G401.6 (cell line): ENCODE measurements around the gene KCNJ15.

Source experiments
- FAIRE-seq: peaks from 2 replicates; lab custom pipeline; 2012; peaks lifted over from hg19 to GRCh38; lab: Jason Lieb, UNC

Gene KCNJ15

DNA sequence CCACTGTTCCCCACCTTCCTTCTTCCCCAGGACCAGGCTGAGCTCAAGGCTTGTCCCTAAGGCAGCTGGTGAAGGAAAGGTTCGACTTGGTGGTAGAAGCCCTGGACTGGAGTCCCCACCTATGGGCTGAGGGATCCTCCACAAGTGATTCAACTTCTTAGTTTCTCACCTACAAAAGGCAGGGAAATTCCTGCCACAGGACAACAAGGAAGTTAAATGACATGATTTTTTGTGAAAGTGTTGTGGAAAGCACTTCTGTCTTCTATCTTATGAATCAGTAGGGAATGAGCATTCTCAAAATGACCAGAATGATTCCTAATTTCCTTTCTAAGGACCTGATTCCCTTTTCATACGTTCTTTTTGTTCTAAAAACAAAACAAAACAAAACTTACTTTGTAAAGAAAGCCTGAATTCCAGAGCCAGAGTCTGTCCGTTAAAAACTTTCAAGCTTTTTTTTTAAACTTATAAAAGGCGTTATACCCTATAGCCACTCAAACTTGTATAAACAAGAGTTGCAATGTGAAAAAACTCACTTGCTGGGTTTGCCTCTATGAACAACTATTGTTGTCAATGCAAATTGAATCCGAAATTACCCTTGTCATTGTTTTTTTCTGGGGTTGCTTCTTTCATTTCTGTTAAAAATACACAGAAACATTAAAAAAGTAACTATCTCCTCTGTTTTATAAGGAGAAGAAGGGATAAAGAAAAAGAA, 12.2 kb downstream of the KCNJ15 start:
- FAIRE-seq: no peak

DNA sequence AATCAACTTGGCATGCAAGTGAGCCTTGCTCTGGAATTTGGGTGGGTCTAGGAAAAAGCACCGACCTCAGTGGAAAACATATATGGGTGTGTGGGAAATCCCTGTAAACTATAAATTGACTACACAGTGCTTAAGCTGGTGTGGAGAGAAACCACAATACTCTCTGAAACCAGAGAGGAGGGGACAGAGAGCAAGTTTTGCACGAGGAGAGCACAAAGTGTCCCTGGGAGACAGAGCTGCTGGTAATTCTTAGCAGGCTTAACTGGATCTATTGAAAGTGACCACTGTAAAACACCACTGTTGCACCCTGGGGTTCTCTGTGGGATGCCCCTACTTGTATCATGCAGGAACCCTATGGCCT, 12.8 kb downstream of the KCNJ15 start:
- FAIRE-seq: no peak

DNA sequence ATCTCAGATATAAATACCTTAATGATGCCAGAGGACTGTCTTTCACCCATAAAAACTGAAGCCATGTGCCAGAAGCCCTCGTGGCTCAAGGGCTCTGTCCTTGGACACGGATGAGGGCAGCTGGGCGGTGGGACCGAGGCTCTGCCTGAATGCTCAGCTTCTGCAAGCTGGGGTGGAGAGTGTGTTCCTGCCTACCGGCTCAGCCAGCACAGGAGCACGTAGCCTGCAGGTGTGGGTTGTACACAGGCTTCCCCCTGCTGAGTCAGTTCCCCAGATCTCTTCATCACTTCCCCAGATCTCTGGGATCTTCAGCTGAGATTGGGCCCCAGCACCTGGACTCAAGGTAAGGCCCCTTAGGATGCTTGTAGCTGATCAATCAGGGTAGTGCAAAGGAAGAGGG, 15.4 kb downstream of the KCNJ15 start:
- FAIRE-seq: no peak

DNA sequence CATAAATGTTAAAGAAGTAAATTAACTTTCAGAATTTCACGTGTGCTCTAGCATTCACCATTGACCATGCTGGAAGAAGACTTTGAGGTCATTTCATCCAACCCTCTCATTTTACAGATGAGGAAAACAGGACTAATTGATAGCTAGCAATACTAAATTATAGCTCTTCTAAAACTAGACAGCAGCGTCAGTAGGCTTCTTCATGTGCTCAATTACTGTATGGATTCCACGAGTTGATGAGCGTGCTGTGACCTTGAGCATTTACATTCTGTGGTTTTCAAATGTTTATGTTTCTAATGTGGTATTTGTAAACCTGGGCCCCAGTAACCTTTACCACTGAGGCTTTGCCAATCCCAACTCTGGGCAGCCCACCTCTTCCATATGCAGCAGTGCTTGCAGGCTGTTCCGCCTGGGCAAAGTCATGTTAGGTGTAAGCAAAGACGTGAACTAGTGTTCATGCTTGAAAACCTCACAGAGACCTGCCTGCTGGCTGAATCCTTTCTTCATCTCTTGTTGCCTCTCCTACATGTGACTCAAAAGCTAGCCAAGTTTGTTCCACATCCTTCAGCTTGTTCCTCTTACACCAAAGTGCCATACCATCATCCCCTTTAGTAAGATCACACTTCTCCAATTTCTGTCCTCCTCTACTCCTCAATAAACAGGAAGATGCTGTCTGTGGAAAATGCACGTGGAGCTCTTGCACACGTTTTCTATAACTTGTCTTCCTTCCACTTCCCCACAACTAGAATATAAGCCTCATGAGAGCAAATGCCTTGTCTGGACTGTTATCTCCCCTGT, 17.2 kb downstream of the KCNJ15 start:
- FAIRE-seq: no peak

DNA sequence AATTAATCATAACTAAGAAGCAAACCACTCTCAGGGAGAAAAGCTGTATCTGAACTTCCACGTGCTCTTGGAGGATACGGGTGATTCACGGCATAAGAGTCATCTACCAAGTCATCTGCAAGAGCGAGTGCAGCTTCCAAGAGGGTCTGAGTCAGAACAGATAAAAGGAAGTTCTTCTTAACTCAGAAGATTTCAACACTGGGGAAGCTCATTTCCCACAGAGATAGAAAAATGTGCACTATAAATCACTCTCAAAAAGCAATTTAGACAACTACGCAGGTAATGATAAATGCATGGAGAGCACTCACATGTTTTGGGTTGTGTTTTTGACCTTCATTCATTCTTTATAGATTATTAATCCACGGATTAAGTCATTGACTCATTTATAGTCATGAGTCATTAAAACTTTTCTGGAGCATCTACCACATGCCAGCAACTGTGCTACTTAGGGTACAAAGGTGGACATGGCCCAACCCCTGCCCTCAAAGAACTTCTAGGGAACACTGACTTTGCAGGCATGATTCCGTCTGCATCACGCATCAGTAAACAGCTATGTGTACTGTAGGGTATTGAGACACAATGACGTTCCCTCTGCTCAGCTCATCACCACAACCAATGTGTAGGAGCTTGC, 20.8 kb downstream of the KCNJ15 start:
- FAIRE-seq: no peak

DNA sequence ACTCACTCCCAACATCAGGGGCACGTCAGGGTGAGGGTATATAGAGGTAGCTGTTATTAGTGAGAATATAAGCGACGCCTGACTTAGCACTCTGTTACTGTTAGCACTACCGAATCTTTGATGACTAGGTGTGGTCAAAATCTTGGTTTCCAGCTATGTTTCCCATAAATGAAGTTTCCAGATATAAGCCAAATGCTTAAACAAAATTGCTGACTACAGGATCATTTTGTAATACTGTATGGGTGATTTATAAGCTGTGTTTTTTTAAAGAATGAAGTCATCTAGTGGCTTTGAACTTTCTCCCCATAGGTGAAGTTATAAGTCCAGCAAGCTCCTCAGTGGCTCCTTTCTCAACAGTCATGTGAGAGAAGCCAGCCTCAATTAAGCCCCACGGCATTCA, 23.7 kb downstream of the KCNJ15 start:
- FAIRE-seq: no peak

DNA sequence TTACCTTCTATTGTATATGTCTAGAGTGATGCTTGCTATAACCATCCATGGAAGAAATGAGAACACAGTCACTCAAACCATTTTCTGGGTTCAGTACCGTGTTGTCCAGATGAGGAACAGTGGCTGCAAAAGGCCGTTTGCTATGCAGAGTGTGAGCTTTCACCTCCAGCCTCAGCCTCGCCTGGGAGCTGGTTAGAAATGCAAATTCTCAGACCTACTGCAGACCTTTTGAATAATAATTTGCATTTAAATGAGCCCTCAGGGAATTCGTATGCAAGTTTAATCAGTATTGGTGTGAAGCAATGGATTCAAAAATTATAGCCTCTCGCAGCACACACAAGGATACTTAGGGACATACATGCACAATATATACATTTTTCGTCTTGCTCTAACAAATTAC, 24.1 kb downstream of the KCNJ15 start:
- no peak for FAIRE-seq

DNA sequence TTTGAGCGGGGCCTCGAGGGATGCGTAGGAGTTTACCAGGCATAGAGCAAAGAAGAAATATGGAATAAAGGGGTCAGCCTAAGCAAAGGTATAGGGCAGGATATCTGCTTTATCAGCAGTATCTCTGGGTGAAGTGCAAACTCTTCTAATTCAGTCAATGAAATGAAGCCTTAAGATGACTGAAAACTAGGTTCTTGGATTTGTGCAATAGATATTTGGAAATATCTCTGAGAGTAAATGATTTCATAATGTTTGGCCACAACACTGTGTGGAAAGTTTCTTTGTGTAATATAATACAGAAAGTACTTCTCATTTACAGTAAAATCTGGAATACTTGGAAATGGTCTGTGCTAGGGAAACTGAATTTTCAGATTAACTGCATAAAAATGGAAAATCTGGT, 26.1 kb downstream of the KCNJ15 start:
- no peak for FAIRE-seq

DNA sequence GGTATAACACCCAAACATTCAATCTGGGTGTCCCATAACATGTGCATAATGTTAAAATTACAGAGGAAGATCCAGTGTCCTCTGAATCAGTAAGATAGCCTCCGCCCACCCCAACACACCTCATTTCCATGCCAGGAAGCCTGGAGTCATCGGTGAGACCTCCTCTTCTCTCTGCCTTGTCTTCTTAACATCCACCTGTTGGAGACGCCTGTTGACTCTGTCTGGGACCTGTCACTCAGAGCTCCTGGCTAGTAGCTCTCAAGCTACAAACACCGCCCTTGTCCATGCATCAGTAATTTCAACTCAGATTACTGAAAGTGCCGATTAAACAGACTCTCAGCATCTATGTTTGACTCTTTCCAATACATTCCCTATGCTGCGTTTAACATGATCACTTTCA, 27.4 kb downstream of the KCNJ15 start:
- FAIRE-seq: no peak

DNA sequence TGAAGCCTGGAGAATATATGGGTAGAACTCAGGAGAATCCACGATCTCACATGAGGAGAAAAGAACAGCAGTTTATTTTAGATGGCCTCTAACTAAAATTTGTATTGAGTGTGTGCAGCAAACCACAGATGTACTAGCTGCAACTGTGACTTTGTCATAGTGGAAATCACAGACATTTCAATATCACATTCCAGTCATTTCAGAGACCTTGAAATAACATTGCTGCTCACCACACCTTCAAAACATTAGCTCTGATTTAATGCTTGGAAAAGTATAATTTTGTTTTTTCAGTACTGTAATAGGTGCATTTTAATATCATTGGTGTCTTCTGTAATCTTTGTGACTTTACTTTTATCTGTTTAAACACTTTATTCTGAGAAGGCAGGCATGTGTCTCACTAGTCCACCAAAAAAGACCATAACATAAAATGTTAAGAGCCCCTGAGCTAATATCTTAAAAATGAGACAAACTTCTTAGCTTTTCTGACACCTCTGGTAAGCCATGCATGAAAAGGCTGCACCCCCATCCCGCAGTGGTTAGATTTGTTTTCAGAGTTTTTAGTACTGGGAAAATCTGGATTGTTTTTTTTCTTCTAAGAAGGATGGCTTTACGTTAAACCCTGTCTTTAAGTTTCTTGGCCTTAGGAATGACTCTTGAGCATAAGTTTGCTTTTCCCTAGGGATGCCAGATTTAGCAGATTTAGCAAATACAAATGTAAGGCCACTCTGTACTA, 30.1 kb downstream of the KCNJ15 start:
- no peak for FAIRE-seq

DNA sequence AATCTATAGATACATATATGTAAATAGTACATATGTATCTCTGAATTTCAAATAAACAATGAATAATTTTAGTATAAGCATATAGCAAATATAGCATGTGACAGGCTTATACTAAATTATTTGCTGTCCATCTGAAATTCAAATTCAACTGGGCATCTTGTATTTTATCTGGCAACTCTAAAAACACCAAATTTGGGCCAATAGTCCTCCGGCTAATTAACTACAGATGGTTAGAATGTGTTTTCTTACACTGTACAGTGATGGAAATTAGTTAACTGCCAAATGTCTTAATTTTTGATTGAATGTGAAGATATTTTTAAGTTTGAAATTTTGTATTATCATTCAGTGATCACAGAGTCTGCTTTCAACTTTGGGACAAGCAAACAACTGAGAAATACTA, 30.7 kb downstream of the KCNJ15 start:
- FAIRE-seq: no peak

DNA sequence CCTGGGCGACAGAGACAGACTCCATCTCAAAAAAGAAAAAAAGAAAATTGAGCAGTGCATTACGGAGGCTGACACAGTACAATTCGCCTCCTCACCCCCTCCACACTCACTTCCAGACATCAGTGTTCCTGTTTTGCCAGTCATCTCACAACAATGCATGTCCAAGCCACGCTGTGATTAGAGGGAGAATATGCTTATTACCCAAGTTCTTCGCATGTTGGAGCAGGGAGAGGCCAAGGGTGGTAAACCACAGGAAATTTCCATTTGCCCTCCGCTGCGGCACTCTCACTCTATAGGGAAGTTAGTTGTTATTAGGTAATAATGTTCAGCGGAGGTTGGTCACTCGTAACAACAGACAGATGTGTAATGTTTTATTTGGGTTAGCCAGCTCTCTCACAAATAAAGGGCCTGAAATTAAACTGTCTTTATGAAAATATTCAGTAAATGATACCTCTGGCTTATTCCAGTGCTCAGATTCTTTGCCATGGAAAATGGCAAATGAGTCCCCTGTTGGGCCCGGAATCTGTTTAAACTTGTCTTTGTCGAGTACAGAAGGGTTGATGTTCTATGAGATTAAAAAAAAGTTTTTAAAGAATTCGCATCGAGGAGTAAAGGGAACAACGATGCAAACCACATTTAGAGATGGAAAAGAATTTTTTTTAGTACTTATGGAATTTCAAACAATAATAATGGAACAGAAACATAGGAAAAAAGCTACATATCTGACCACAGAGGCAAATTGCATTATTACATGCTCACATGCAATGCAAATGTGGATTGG, 33.1 kb downstream of the KCNJ15 start:
- no peak for FAIRE-seq

DNA sequence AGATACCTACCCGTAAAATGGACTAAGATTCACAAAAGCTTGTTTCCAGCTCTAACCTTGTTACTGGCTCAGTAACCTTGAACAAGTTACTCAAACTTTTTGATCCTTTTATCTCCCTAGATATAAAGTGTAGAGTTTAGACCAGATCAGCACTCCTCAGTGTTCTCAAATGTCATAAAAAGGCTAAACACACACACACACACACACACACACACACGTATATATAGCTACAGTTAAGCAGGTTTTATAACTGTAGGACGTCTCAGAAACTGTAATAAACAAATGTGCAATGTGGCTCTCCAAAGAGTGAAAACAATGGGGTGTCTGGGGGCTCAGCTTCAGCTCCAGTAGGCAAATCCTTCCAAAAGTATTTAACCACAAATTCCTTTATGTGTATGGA, 34.0 kb downstream of the KCNJ15 start:
- no peak for FAIRE-seq

DNA sequence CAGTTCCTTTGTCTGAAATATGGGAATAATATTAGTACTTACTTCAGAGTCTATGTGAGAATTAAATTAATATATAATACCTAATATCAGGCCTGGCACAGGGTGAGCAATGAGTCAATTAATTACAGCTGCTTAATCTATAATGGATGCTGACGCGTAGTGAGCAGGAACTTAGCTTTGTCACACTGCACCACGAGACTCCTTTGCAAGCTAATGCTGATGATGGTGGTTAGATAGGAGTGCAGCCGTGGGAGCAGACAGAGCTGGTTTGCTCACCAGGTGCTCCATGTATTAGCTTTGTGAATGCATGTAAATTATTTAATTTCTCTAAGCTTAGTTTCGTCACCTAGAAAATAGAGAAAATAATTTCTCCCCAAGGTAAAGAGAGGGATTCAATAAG, 35.1 kb downstream of the KCNJ15 start:
- no peak for FAIRE-seq

DNA sequence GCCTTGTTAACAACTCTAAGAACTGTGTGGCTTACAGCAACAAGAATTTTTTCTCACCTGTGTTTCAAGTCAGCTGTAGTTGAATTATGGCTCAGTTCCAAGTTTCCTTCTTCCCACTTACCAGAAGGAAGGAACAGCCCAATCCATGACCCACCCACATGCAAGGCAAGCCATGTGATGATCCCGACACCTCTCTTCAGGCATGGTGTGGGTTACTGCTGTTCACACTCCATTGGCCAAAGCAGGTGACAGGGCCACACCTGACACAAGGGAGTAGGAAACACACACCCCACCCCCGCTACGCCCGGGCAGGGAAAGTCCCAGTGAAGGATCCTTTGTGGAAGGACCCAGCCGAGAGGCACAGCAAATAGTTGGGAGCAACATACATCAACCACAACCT, 36.3 kb downstream of the KCNJ15 start:
- FAIRE-seq: no peak

DNA sequence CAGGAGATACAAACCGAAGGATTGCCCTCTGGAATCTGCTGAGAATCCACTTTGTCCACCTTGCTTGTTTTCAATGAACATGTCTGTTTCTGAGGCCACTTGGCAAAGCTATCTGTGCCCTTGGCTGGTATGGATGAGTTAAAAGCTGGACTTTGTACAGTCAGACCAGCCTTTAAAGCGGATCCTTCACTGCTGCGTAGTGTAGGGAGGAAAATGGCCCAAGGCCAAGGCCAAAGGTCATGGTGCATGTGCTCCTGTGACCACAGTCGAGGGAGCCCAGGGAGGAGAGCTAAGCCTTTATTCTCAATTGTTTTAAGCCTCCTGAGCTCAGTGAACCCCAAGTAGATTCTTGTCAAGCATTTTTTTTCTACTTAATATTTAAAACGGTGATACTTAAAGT, 37.0 kb downstream of the KCNJ15 start:
- no peak for FAIRE-seq

DNA sequence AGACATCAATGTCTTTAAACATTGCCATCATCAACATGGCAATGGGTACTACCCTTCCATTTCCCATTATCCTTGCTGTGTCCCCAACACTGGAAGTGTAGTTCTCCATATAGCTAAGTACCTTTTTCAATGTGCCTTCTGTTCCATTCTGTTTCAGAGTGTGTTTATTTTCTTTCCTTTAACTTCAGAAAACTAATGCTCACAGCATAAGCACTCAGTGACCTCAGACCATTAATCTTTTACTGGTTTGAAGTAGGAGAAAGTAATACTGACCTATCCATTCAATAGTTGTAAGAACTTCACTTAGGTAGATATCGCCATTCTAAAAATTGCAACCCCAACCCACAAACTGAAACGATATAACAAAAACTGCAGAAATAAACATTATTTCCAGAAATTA, 37.8 kb downstream of the KCNJ15 start:
- FAIRE-seq: no peak

DNA sequence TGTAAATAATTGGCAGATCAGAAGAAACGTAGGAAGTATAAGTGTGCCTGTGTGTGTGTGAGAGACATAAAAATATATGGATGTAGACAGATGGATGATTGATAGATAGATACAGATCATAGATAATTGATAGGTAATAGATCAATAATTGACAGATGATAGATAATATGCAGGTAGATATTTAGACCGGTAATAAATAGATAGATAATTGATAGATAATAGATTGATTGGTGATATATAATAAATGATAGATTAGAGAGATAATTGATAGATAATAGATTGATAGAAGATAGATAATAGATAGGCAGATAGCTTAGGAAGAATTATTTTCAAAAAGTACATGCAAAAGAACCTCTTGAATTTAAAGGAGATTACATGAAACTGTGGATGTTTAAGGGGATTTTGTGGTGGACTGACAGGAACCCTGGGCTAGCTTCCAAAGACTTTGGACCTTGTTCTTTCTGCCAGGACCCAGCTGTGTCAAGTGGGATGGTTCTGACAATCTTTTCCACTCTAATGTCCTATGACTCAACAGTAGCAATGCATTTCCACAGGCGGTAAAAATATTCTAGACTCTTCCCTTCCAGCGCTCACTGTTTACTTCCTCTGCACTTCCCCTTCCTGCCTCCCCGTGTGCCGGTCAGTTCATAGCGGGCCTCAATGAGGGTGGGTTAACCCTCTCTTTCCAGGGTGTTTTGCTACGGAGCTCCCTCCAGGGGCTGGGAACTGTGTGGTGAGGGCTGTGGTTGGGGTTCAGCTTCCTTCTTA, 39.4 kb downstream of the KCNJ15 start:
- no peak for FAIRE-seq

DNA sequence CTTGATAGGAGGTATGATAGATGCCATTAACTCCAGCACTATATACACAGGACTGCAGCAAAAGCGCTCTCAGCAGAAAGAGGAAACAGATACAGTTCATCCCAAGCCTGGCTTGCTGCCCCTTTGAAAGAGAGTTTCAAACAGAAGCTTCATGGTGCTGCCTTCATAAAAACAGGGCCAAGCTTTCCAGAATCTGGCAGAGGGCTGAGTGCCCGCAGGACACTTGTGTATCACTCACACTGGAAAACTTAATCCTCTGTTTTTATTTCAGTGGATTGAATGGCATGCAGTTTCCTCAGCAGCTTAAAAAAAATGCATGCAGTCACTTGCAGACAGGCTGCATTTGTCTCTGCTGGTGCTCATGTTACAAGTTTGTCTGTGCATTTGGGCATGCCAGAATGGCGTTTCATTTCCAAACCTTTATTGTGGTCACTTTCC, 40.4 kb downstream of the KCNJ15 start:
- no peak for FAIRE-seq

DNA sequence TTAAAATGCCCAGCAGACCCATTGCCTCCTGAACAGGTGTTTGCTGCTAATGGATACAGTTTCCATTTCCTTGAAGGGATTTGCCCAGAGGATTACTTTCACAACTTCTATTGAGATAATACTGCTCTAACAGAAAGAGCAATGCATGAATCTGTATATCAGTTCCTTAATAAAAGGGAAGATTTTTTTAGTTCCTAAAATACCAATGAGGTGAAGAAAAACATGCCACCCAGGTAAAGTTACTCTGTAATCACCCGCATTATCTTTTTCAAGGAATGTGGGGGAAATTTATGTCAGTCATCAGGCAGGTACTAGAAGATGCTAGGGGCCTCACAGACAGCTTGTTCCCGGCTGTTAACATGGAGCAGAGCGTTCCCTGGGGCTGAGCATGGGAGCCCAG, 41.1 kb downstream of the KCNJ15 start:
- FAIRE-seq: no peak

DNA sequence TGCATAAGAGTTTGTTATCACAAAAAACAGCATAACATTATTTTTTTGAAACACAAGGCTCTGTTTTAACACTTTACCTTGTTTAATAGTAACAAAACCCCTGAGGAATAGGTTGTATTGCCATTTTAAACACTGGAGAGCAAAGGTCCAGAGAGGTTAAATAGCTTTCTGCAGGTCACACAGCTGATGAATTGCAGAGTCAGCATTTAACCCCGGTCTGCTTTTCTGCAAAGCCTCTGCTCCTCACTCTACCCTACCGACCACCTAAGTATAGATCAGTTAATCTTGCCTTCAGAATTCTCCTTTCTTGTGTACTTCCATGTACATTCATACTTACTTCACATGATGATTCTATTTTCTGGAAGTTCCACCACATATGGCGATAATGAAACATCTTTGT, 42.0 kb downstream of the KCNJ15 start:
- no peak for FAIRE-seq
